Osteoblast (primary cell): Measurements from ENCODE around the gene EEF1A2. TPM values are rescaled to one million over a fixed set of nuclear protein-coding genes. Genes with fewer than 3 reads are reported as not detected.

ENCODE experiments used
- DNase-seq: peaks from one replicate; pipeline ENCODE4 v3.0.0; 2011; ENCODE audit warnings: low spot score, mixed read lengths; ENCODE audit not compliant: insufficient read length; ENCODE audit errors: missing footprints
- H2AFZ ChIP-seq: 2 replicates; pipeline ENCODE4 v1.6.0; 2011; ENCODE audit warnings: mild to moderate bottlenecking, low read length
- H3K27ac ChIP-seq: 2 replicates; pipeline ENCODE4 v1.5.1; 2011; ENCODE audit warnings: mild to moderate bottlenecking, low read depth, low read length, moderate library complexity
- H3K27me3 ChIP-seq: 2 replicates; pipeline ENCODE4 v1.6.0; 2012; ENCODE audit warnings: mild to moderate bottlenecking, control low read depth, inconsistent platforms, low read length, moderate library complexity; ENCODE audit not compliant: insufficient read depth
- H3K36me3 ChIP-seq: 2 replicates; pipeline ENCODE4 v1.5.1; 2011; ENCODE audit warnings: mild to moderate bottlenecking, low read length, control low read depth, moderate library complexity; ENCODE audit not compliant: insufficient read depth
- H3K4me1 ChIP-seq: 2 replicates; pipeline ENCODE4 v1.5.1; 2011; ENCODE audit warnings: mild to moderate bottlenecking, low read length, control low read depth, moderate library complexity; ENCODE audit not compliant: insufficient read depth
- H3K4me2 ChIP-seq: 2 replicates; pipeline ENCODE4 v1.6.0; 2011; ENCODE audit warnings: mild to moderate bottlenecking, low read length; ENCODE audit not compliant: insufficient read depth
- H3K4me3 ChIP-seq: fragments of 200-600 bp; sonication (generic); 3 replicates; pipeline ENCODE4 v1.5.1; 2012; ENCODE audit warnings: mild to moderate bottlenecking, low read length, inconsistent platforms; ENCODE audit not compliant: insufficient read depth
- H3K79me2 ChIP-seq: 2 replicates; pipeline ENCODE4 v1.6.0; 2012; ENCODE audit warnings: mild to moderate bottlenecking, low read length, control low read depth, inconsistent platforms; ENCODE audit not compliant: insufficient read depth
- H3K9me3 ChIP-seq: 2 replicates; pipeline ENCODE4 v1.5.1; 2011; ENCODE audit warnings: low read depth, low read length, control low read depth
- H4K20me1 ChIP-seq: 2 replicates; pipeline ENCODE4 v1.6.0; 2012; ENCODE audit warnings: mild to moderate bottlenecking, low read length, control low read depth; ENCODE audit not compliant: insufficient read depth
- total RNA-seq: library from RNA; depleted of rRNA; stranded (reverse); fragments of >200 nt; gene quantifications from 2 replicates; pipeline ENCODE4 v1.2.3, GENCODE V29; 2012
- TF ChIP-seq, protein P1 (sequence below): IDR thresholded peaks from 2 replicates; pipeline ENCODE4 v1.5.1; 2011; ENCODE audit warnings: mild to moderate bottlenecking, low read depth, low read length, moderate library complexity; ENCODE audit errors: extremely low read depth

Gene EEF1A2
- total RNA-seq, 1 donor = not detected

DNA sequence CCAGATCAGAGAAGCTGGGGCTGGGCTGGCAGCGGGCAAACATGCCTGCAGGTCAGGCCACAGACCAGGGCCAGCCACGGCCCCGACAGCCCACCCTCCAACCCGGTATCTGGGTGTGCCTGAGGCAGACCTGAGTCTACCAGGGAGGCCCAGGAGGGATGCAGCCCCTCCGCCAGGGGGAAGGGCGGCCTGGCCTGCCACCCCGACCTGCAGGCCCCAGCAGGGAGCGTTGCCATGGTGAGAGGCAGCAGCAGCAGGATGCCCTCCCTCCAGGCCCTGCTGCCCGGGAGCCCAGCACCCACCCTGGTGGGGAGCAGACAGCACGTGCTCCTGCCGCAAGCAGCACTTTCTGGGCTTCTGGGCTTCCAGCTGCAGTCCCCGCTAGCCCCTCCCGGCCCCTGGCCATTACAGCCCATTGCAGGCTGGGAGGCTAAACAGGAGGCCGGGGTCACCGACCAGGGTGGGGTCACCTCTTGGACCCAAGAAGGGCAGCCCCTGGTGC lies 3.8 kb upstream of the EEF1A2 start:
- Histone ChIP-seq H3K4me3 (no peak overlapping the region), H3K36me3 (no peaks in the 10 kb centered on the region), H3K27me3 (peaks cover 29% of the 10 kb centered on the region), H3K27ac (no peak overlapping the region), H3K9me3 (no peaks in the 10 kb centered on the region), H2AFZ (no peak overlapping the region), H3K4me2 (no peak overlapping the region), H3K4me1 (no peaks in the 10 kb centered on the region), H3K79me2 (no peaks in the 10 kb centered on the region), H4K20me1 (no peaks in the 10 kb centered on the region)
- TF ChIP-seq, protein P1, sequence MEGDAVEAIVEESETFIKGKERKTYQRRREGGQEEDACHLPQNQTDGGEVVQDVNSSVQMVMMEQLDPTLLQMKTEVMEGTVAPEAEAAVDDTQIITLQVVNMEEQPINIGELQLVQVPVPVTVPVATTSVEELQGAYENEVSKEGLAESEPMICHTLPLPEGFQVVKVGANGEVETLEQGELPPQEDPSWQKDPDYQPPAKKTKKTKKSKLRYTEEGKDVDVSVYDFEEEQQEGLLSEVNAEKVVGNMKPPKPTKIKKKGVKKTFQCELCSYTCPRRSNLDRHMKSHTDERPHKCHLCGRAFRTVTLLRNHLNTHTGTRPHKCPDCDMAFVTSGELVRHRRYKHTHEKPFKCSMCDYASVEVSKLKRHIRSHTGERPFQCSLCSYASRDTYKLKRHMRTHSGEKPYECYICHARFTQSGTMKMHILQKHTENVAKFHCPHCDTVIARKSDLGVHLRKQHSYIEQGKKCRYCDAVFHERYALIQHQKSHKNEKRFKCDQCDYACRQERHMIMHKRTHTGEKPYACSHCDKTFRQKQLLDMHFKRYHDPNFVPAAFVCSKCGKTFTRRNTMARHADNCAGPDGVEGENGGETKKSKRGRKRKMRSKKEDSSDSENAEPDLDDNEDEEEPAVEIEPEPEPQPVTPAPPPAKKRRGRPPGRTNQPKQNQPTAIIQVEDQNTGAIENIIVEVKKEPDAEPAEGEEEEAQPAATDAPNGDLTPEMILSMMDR = no peak
- peak; percentile 58 for DNase-seq

DNA sequence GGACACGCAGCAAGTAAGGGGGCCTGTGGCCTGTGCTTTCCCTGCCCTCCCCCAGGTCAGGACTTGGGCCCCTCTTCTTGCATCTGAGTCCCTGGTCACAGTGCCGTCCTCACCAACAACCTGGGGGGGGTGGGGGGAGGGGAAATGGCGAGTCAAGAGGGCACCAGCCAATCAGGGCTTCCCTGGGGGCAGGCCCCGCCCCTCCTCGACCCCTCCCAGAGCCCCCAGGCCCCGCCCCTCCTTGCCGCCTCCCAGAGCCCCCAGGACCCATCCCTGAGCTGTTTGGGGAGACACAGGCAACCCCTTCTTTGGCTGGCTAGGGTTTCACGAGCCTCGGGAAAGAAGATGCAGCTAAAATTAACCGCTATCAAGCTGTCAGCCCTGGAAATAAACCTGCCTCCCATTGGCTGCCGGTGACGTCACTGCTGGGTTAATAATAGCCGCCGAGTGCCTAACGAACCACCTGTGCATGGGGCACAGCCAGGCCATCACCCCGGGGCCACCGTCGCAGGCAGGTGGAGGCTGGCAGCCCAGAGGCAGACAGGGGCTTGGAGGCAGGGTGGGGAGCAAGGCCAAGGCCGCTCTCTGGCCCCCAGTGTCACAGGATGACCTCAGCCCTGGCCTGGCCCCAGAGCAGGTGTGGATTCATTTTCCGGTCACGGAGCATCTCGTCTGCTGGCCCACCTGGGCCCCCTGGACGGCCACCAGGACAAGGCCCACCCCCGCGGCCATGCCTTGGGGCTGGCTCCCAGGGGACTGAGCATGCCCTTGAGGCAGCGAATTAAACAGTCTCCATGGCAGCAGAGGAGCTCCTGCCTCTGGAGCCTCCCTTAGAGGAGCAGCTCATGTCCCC lies 3.2 kb upstream of the EEF1A2 start:
- Histone ChIP-seq H4K20me1 (no peaks in the 10 kb centered on the region), H3K4me3 (no peak overlapping the region), H3K27ac (no peak overlapping the region), H2AFZ (no peak overlapping the region), H3K27me3 (peaks cover 35% of the 10 kb centered on the region), H3K36me3 (no peaks in the 10 kb centered on the region), H3K9me3 (no peaks in the 10 kb centered on the region), H3K4me2 (no peak overlapping the region), H3K79me2 (no peaks in the 10 kb centered on the region), H3K4me1 (no peaks in the 10 kb centered on the region)
- TF ChIP-seq, protein P1 = no peak
- DNase-seq = peak; percentile 93

DNA sequence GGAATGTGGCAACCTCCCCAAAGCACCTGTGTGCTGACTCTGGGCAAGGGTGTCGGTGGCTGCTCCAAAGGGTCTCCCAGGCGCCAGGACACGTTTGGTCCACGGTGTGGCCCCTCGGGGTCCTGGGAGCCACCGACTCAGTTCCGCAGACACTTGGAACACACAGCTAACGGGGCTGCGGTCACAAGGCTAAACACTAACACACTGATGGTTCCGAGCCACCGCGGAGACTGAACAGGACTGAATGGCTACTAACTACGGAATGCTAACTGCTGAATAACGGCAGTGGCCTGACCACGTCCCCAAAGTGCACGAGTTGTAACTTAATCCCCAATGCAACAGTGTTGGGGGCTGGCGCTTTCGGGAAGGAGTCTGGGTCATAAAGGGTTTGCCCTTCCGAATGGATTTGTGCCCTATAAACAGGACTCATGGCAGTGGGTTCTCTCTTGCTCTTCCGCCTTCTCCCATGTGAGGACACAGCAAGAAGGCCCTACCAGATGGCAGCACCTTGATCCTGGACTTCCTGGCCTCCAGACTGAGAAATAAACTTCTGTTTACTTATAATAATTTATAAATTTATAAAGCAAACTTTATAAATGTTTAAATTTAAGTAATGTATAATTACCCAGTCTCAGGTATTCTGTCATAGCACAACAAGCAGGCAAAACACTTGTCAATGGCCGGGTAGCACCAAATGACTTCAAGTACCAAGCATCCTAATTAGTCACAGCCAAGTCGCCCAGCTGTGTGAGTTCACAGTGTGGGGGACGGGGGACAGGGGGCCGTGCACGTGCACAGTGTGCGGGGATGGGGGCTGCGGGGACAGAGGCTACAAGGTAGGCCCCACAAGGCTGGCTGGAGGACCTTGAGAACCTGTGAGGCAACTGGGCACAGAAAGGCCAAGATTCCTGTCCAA lies 2.3 kb upstream of the EEF1A2 start:
- no peaks in the 10 kb centered on the region for H3K79me2 ChIP-seq
- H2AFZ ChIP-seq = no peak overlapping the region
- TF ChIP-seq, protein P1 = no peak
- no peaks in the 10 kb centered on the region for H3K36me3 ChIP-seq
- H4K20me1 ChIP-seq = no peaks in the 10 kb centered on the region
- DNase-seq = peak; percentile 80
- peaks cover 3% of the 10 kb centered on the region for H3K4me1 ChIP-seq
- no peak overlapping the region for H3K27ac ChIP-seq
- H3K27me3 ChIP-seq = peaks cover 39% of the 10 kb centered on the region
- H3K9me3 ChIP-seq = no peaks in the 10 kb centered on the region
- H3K4me3 ChIP-seq = no peak overlapping the region
- no peak overlapping the region for H3K4me2 ChIP-seq
